LHCN-M2 (cell line): ENCODE data around the gene THAP5. TPM values are rescaled to one million over a fixed set of nuclear protein-coding genes. Genes with fewer than 3 reads are reported as not detected.
"Not testable (repeated sequence)": the region's sequence is repeated elsewhere in the genome, so short reads cannot be mapped to it uniquely, and the experiment has no call there.

ENCODE experiments used
- DNase-seq: peaks from one replicate; pipeline ENCODE4 v3.0.0-alpha.2; 2012; ENCODE audit warnings: low read depth
- total RNA-seq: library from RNA; depleted of rRNA; stranded (reverse); fragments of >200 nt; gene quantifications from 2 replicates; pipeline ENCODE4 v1.2.3, GENCODE V29; 2014

Gene THAP5
- total RNA-seq, 1 experiment from 2014 or later, result 43.6 TPM

- no peak for DNase-seq
Measured at GRCh38 chr7:108585843-108586242, 16.3 kb upstream of the THAP5 start.

- DNase-seq, result peak; percentile 50
Measured at GRCh38 chr7:108584211-108584610, 14.7 kb upstream of the THAP5 start.

GRCh38 chr7:108581655-108582491 lies 12.4 kb upstream of the THAP5 start:
- DNase-seq, result peak; percentile 40

- DNase-seq, result no peak
Measured at GRCh38 chr7:108580298-108580697, 10.8 kb upstream of the THAP5 start.

GRCh38 chr7:108578937-108579336 lies 9.4 kb upstream of the THAP5 start:
- DNase-seq, result no peak

GRCh38 chr7:108576116-108576515 lies 6.6 kb upstream of the THAP5 start:
- no peak for DNase-seq

GRCh38 chr7:108575156-108575555 lies 5.7 kb upstream of the THAP5 start:
- no peak for DNase-seq

- no peak for DNase-seq
Measured at GRCh38 chr7:108572480-108572879, 3.0 kb upstream of the THAP5 start.

- DNase-seq, result peak; percentile 40
Measured at GRCh38 chr7:108570146-108570755, 745 bp upstream of the THAP5 start.

- no peak for DNase-seq
Measured at GRCh38 chr7:108568801-108569380, 615 bp downstream of the THAP5 start.

GRCh38 chr7:108565987-108566386 lies 3.5 kb downstream of the THAP5 start:
- no peak for DNase-seq

GRCh38 chr7:108561047-108561619 lies 8.4 kb downstream of the THAP5 start:
- peak; percentile 55 for DNase-seq

GRCh38 chr7:108559253-108559652 lies 10.3 kb downstream of the THAP5 start:
- no peak for DNase-seq

GRCh38 chr7:108557617-108558016 lies 11.9 kb downstream of the THAP5 start:
- no peak for DNase-seq

GRCh38 chr7:108557191-108557590 lies 12.3 kb downstream of the THAP5 start:
- no peak for DNase-seq

- not testable (repeated sequence) for DNase-seq
Measured at GRCh38 chr7:108556665-108557064, 12.8 kb downstream of the THAP5 start.

- DNase-seq, result not testable (repeated sequence)
Measured at GRCh38 chr7:108548141-108548896, 21.2 kb downstream of the THAP5 start.

- DNase-seq, result no peak
Measured at GRCh38 chr7:108541478-108541877, 28.0 kb downstream of the THAP5 start.

GRCh38 chr7:108538685-108539084 lies 30.8 kb downstream of the THAP5 start:
- not testable (repeated sequence) for DNase-seq

- DNase-seq, result not testable (repeated sequence)
Measured at GRCh38 chr7:108538236-108538635, 31.3 kb downstream of the THAP5 start.

- no peak for DNase-seq
Measured at GRCh38 chr7:108537229-108537628, 32.3 kb downstream of the THAP5 start.

GRCh38 chr7:108535744-108536143 lies 33.8 kb downstream of the THAP5 start:
- DNase-seq, result no peak
